Neural crest cell (in vitro differentiated cells): ENCODE results near the gene TOP2A. TPM values are rescaled to one million over a fixed set of nuclear protein-coding genes. Genes with fewer than 3 reads are reported as not detected.

Experiments
- DNase-seq: peaks from one replicate; pipeline ENCODE4 v3.0.0; 2021; ENCODE audit warnings: low read depth, mixed read lengths, low spot score
- H3K27ac Mint-ChIP-seq: one replicate; pipeline ENCODE4 v1.8.0; 2021; ENCODE audit warnings: mild to moderate bottlenecking, mixed read lengths; ENCODE audit not compliant: unreplicated experiment
- H3K27me3 Mint-ChIP-seq: 2 replicates; pipeline ENCODE4 v1.8.0; 2021; ENCODE audit warnings: low read depth, mild to moderate bottlenecking, mixed read lengths
- H3K36me3 Mint-ChIP-seq: 2 replicates; pipeline ENCODE4 v1.8.0; 2021; ENCODE audit warnings: low read depth, mild to moderate bottlenecking, mixed read lengths
- H3K4me1 Mint-ChIP-seq: 2 replicates; pipeline ENCODE4 v1.8.0; 2021; ENCODE audit warnings: mixed read lengths
- H3K4me3 Mint-ChIP-seq: one replicate; pipeline ENCODE4 v1.8.0; 2021; ENCODE audit warnings: mild to moderate bottlenecking, mixed read lengths
- H3K9me3 Mint-ChIP-seq: 2 replicates; pipeline ENCODE4 v1.8.0; 2021; ENCODE audit warnings: mixed read lengths
- total RNA-seq: library from RNA; stranded (reverse); gene quantifications from 2 replicates; pipeline ENCODE4 v1.2.1, GENCODE V29; 2021
- TF ChIP-seq, protein P1 (sequence below): fragments of 200-600 bp; sonication (generic); conservative IDR thresholded peaks from 2 replicates; pipeline ENCODE4 v1.5.0; 2021; ENCODE audit warnings: antibody characterized with exemption, mild to moderate bottlenecking

The TOP2A gene
- total RNA-seq, 1 donor from 2014 or later = 295 TPM

DNA sequence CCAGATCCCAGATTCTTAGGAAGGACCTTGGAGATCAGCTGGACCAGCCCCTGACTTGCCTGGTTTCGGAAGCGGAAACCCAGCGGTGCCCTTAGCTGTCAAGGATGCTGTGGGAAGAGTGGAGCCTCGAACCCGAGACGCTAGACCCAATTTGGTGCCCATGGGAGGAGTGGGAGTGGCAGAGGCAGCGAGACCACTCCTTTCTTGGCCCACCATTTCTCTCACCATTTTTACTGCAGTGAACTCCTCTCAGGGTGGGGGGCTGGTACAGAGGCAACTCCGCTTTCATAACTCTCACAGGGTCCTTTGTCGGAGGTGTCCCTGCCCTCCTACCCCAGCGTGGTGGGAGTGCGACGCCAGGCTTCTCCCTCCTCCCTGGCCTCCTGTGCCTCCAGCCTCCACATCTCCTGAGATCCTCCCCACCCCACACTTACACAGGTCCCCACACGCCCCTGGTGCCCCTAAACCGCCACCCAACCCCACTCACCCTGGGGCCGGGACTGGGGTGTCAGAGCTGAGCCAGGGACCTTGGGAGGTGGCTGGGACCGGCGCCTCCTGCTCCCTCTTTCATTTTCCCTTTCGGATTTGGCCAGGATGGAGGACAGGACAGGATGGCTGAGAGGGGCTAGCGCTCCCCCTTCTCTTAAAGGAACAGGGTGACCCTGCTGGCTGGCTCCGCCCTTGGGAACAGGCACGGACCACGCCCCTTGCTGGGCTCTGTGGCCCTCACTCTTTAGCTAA lies 53.4 kb downstream of the TOP2A start, which contains the start of gene GJD3:
Gene GJD3 (minus strand): TSS at position 617 of the 741 bp plus-strand sequence. CDS start 922 bp downstream, outside the sequence.
- H3K4me1 Mint-ChIP-seq = peaks cover 4% of the 10 kb centered on the region
- DNase-seq = no peak
- peak within 1 kb of the TSS; percentile 76 for H3K4me3 Mint-ChIP-seq
- no peaks in the 10 kb centered on the region for H3K36me3 Mint-ChIP-seq
- H3K27me3 Mint-ChIP-seq = peaks cover 46% of the 10 kb centered on the region
- H3K27ac Mint-ChIP-seq = no peak within 1 kb of the TSS
- TF ChIP-seq, protein P1, sequence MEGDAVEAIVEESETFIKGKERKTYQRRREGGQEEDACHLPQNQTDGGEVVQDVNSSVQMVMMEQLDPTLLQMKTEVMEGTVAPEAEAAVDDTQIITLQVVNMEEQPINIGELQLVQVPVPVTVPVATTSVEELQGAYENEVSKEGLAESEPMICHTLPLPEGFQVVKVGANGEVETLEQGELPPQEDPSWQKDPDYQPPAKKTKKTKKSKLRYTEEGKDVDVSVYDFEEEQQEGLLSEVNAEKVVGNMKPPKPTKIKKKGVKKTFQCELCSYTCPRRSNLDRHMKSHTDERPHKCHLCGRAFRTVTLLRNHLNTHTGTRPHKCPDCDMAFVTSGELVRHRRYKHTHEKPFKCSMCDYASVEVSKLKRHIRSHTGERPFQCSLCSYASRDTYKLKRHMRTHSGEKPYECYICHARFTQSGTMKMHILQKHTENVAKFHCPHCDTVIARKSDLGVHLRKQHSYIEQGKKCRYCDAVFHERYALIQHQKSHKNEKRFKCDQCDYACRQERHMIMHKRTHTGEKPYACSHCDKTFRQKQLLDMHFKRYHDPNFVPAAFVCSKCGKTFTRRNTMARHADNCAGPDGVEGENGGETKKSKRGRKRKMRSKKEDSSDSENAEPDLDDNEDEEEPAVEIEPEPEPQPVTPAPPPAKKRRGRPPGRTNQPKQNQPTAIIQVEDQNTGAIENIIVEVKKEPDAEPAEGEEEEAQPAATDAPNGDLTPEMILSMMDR = no peak
- no peaks in the 10 kb centered on the region for H3K9me3 Mint-ChIP-seq

DNA sequence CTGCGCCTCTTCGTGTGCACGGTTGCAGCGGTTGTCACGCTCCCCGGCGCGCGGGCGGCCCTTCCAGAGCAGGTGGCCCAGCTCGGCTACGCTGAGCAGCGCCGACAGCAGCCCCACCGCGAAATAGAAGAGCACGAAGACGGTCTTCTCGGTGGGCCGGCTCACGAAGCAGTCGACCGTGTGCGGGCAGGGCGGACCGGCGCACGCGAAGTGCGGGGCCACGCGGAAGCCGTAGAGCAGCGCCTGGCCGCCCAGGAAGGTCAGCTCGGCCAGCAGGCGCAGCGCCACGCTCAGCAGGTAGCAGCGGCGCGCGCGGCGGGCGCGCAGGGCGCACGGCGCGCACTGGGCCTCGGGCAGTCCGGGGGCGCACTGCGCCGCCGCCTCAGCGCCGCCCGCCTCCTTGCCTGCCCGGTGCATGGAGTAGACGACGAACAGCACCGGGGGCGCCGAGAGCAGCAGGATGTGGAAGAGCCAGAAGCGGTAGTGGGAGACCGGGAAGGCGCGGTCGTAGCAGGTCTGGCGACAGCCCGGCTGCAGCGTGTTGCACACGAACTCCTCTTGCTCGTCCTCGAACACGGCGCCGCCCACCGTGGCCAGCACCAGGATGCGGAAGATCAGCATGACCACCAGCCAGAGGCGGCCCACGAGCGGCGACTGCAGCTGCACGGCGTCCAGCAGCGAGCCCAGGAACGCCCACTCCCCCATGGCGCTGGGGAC lies 54.4 kb downstream of the TOP2A start:
- Mint-ChIP-seq H3K4me1 (peaks cover 9% of the 10 kb centered on the region), H3K27ac (no peak overlapping the region), H3K27me3 (peaks cover 50% of the 10 kb centered on the region), H3K9me3 (no peaks in the 10 kb centered on the region), H3K4me3 (peak overlapping the region; percentile 76), H3K36me3 (no peaks in the 10 kb centered on the region)
- TF ChIP-seq, protein P1 = no peak
- no peak for DNase-seq

DNA sequence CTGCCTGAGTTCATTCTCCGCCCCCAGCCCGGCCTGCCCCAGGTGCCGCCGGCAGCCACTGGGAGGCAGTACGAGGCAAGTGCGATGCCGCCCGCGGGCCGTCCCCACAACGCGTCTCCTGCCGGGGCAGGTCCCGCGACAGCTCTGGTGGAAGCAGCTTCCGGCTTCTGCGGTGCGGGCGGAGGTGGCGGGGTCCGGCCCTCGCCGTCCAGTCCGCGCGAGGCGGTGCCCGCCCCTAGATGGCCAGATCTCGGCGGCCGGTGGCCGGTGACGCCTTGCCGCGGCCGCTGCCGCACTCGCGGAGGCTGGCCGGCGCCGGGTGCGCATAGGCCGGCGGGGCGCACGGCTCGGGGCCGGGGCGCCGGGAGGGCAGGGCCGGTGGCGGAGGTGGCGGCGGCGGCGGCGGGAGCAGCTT lies 55.0 kb downstream of the TOP2A start:
- DNase-seq = peak; percentile 74
- Mint-ChIP-seq H3K27me3 (peaks cover 50% of the 10 kb centered on the region), H3K36me3 (no peaks in the 10 kb centered on the region), H3K9me3 (no peaks in the 10 kb centered on the region), H3K4me3 (peak overlapping the region; percentile 72), H3K27ac (no peak overlapping the region), H3K4me1 (peaks cover 10% of the 10 kb centered on the region)
- TF ChIP-seq, protein P1 = peak; percentile 73

DNA sequence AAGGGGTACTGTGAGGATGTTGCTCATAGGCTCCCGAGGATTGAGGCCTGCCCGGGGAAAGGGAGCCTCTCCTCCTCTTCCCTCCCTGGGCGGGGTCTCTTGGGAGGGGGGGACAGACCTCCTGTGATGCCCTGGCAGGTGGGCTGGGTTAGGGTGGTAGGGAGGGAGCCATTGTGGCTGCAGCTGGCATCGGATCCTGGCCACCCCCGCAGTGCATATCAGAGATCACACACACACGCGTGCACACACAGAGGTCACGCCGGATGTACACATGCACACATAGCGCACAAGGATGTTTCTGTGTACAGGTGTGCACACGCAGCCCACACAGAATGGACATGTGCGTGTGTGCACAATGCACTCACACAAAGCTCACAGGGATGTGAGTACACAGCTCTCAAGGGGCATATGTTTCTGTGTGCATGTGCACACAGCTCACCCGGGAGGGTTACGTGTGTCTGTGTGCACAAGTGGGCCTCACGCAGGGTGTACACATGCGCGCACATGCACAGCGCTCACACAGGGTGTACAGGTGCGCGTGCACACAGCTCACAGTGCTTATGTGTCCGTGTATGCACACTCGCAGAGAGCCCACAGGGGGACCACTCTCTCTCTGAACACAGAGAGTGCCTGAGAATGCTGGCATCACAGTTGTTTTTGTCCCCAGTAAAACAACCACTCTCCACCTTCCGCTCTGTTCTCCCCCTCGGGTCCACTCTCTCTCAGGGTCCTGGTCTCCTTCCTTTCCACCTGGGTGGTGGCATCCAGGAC lies 55.6 kb downstream of the TOP2A start:
- Mint-ChIP-seq H3K27me3 (peaks cover 50% of the 10 kb centered on the region), H3K36me3 (no peaks in the 10 kb centered on the region), H3K4me3 (peak overlapping the region; percentile 72), H3K4me1 (peaks cover 10% of the 10 kb centered on the region), H3K27ac (no peak overlapping the region), H3K9me3 (no peaks in the 10 kb centered on the region)
- TF ChIP-seq, protein P1 = no peak
- no peak for DNase-seq
